Neural progenitor cell (in vitro differentiated cells): ENCODE measurements around the gene SPDYE1.
"Not testable (repeated sequence)": the region's sequence is repeated elsewhere in the genome, so short reads cannot be mapped to it uniquely, and the experiment has no call there.

Source experiments
- CTCF ChIP-seq: fragments of 200-600 bp; sonication (generic); IDR thresholded peaks from 2 replicates; pipeline ENCODE4 v1.5.1; 2017; ENCODE audit warnings: antibody characterized with exemption, mild to moderate bottlenecking
- EZH2 ChIP-seq: fragments of 200-600 bp; sonication (generic); IDR thresholded peaks from 2 replicates; pipeline ENCODE4 v1.6.1; 2017; ENCODE audit warnings: antibody characterized with exemption, mild to moderate bottlenecking, moderate library complexity

GRCh38 chr7:43974033-43974573, 23.6 kb upstream of the SPDYE1 start:
- TF ChIP-seq CTCF, EZH2: not testable (repeated sequence)
